RKO (cell line): ENCODE results near the gene BBC3.
"Not testable (repeated sequence)": the region's sequence is repeated elsewhere in the genome, so short reads cannot be mapped to it uniquely, and the experiment has no call there.

Source experiments
- DNase-seq: peaks from one replicate; pipeline ENCODE4 v3.0.0-alpha.2; 2016; ENCODE audit warnings: low spot score

BBC3 gene

DNA sequence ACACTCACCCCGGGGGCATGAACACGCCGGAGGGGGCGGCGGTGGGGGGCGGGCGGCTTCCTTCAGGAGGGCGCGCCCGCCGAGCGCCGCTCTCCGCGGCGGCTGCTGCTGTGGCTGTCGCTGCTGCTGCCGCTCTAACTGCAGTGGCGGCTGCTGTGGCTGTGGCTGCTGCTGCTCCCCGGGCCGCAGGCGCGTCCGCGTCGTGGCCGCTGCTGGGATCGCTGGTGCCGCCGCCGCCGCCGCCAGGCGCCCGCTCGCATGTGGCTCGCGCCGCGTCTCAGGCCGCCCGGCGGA lies at the start of gene BBC3:
Gene BBC3, minus strand, starts transcription at position 279 of the 294 bp plus-strand sequence. CDS start 2,768 bp downstream, outside the sequence.
- no peak for DNase-seq

- DNase-seq: no peak
Observed at GRCh38 chr19:47280183-47280797, 49.3 kb upstream of the BBC3 start.

DNA sequence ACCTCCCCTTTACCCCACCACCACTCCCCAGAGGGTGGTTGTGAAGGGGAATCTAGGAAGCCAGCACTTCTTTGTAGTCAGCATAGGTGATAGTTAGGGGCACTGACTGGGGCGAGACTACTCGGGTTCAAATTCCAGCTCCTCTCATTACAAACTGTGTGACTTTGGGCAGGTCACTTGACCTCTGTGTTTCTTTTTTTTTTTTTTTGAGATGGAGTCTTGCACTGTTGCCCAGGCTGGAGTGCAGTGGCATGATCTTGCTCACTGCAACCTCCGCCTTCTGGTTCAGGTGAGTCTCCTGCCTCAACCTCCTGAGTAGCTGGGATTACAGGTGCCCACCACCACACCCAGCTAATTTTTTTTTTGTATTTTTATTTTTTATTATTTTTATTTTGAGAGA lies 45.5 kb upstream of the BBC3 start:
- DNase-seq: not testable (repeated sequence)

- no peak for DNase-seq
Observed at GRCh38 chr19:47275791-47276461, 44.9 kb upstream of the BBC3 start.

DNA sequence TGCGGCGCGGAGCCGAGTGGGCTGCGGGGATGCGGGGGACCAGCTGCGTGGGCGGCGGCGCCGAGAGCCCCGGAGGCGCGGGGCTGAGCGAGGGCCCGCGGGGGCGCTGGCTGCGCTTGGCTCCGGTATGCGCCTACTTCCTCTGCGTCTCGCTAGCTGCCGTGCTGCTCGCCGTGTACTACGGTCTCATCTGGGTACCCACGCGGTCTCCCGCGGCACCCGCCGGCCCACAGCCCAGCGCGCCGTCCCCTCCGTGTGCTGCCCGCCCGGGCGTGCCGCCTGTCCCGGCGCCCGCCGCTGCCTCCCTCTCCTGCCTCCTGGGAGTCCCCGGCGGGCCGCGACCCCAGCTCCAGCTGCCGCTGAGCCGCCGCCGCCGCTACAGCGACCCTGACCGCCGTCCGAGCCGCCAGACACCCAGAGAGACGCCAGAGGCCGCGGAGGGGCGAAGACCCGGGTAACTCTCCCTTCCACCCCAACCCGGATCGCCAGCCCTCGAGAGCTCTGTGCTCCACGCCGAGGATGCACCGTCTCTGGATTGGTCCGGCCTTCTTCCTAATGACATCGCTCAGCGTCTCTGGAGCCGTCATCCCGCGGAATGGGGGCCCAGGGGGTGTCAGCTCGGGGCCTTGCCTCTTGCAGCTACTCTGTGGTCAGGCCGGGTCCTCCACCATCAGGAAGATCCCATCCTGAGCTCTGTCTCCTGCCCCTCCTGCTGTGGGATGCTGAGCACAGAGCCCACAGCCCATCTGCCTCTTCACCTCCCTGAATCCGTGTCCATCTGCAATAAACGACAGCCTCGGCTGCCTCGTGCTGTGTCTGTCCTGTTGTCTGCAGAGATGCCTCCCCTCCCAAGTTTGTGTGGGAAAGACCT lies 44.1 kb upstream of the BBC3 start:
- DNase-seq: no peak

GRCh38 chr19:47274071-47274890 lies 43.3 kb upstream of the BBC3 start, which contains the start of gene INAFM1:
TSS of gene INAFM1 (plus strand) at chr19:47274885. CDS start at chr19:47274920, 35 bp downstream.
- DNase-seq: peak; percentile 88

GRCh38 chr19:47273313-47274070 lies 42.5 kb upstream of the BBC3 start:
- DNase-seq: peak; percentile 96

GRCh38 chr19:47272448-47273312 lies 41.7 kb upstream of the BBC3 start:
- peak; percentile 82 for DNase-seq

DNA sequence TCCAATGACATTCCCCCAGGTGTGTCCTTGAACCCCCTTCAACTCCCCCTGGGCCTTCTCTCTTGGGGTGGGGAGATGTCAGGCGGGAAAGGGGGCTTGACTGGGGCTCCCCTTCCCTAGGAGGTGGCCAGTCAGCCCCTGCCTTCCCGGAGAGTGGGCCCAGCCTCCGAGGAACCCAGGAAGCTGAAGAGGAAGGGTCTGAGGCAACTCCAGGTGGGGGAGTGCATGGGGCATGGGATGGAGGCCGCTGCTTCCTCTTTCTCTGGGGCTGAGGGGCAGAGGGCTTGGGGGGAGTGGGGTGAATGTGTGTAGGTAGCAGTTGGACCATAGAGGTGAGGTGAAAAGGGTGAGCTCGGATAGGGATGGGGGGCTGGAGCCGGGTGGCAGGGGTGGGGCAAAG lies 41.0 kb upstream of the BBC3 start:
- no peak for DNase-seq

GRCh38 chr19:47270408-47270807 lies 39.4 kb upstream of the BBC3 start:
- DNase-seq: no peak

GRCh38 chr19:47269596-47269995 lies 38.6 kb upstream of the BBC3 start:
- no peak for DNase-seq

- no peak for DNase-seq
Observed at GRCh38 chr19:47268028-47268427, 37.0 kb upstream of the BBC3 start.

DNA sequence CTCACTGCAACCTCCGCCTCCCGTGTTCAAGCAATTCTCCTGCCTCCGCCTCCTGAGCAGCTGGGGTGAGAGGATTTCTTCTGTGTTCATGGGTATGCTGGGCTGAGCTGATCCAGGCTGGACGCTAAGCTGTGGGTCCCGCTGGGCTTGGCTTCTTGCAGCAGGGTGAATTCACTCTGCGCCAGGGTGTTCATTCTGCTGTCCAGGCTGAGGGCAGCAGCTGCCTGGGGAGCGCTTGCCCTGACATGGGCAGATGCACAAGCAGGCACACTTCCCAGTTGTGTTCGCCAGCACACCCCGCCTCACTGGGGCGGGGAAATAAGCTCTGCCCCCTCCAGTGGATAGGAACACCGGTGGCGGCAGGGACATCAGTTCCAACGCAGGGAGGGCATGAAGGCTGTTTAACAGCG lies 36.4 kb upstream of the BBC3 start:
- no peak for DNase-seq

- DNase-seq: no peak
Observed at GRCh38 chr19:47266401-47266941, 35.5 kb upstream of the BBC3 start.

GRCh38 chr19:47264629-47265028 lies 33.6 kb upstream of the BBC3 start:
- no peak for DNase-seq

- DNase-seq: not testable (repeated sequence)
Observed at GRCh38 chr19:47261946-47262793, 31.2 kb upstream of the BBC3 start.

- no peak for DNase-seq
Observed at GRCh38 chr19:47260476-47260875, 29.5 kb upstream of the BBC3 start.

DNA sequence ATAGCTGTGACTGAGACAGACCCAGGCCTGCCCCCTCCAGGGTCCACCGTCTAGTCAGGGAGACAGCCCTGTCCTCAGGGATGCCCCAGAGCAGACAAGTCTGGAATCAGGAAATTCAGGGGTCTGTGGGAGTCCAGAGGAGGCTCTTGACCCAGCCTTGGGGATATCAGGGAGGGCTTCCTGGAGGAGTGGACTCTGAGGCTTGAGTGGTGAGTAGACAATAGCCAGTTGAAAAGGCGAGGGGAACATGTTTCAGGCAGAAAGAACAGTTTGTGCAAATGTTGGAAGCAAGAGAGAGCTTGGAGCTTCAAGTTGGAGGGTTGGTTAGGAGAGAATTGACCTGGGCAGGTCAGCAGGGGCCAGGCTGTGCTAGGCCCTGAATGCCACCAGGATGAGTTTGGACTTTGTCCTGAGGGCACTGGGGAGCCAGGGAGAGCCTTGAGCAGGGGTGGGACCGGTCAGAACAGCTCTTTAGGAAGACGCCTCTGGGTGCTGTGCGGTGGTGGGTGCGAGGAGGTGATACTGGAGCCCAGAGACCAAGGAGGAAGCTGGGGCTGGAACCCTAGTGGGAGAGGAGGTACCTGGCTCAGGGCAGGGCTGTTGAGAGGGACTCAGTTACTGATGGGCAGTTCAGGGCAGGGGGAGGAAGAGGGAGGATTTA lies 28.0 kb upstream of the BBC3 start:
- DNase-seq: no peak

GRCh38 chr19:47258434-47258833 lies 27.4 kb upstream of the BBC3 start:
- no peak for DNase-seq
